Glomerular visceral epithelial cell (primary cell): ENCODE results near the gene MIDN.

Experiments
- DNase-seq: peaks from one replicate; pipeline ENCODE4 v3.0.0-alpha.2; 2016; ENCODE audit errors: extremely low spot score

MIDN gene

GRCh38 chr19:1258163-1258492 lies 9.7 kb downstream of the MIDN start:
- DNase-seq = no peak

GRCh38 chr19:1258707-1259205 lies 10.4 kb downstream of the MIDN start:
- no peak for DNase-seq

- peak; percentile 68 for DNase-seq
These were observed 11.0 kb downstream of the MIDN start for GRCh38 chr19:1259206-1259875.

- DNase-seq = no peak
These were observed 11.7 kb downstream of the MIDN start for GRCh38 chr19:1259876-1260748.

GRCh38 chr19:1260749-1261537 lies 12.6 kb downstream of the MIDN start:
- DNase-seq = peak; percentile 98

- DNase-seq = no peak
These were observed 13.1 kb downstream of the MIDN start for GRCh38 chr19:1261538-1261797.

- DNase-seq = peak; percentile 87
These were observed 13.6 kb downstream of the MIDN start for GRCh38 chr19:1261798-1262622.

- peak; percentile 73 for DNase-seq
These were observed 14.3 kb downstream of the MIDN start for GRCh38 chr19:1262623-1263123.

- DNase-seq = peak; percentile 78
These were observed 14.8 kb downstream of the MIDN start for GRCh38 chr19:1263188-1263587.

GRCh38 chr19:1264801-1265614 lies 16.6 kb downstream of the MIDN start:
- peak; percentile 95 for DNase-seq

GRCh38 chr19:1265615-1266128 lies 17.3 kb downstream of the MIDN start:
- DNase-seq = peak; percentile 90

- DNase-seq = peak; percentile 91
These were observed 17.9 kb downstream of the MIDN start for GRCh38 chr19:1266129-1266915.

GRCh38 chr19:1266916-1267476 lies 18.6 kb downstream of the MIDN start:
- peak; percentile 60 for DNase-seq

GRCh38 chr19:1267477-1268225 lies 19.3 kb downstream of the MIDN start:
- DNase-seq = no peak

- no peak for DNase-seq
These were observed 20.1 kb downstream of the MIDN start for GRCh38 chr19:1268226-1269064.

- DNase-seq = peak; percentile 100
These were observed 20.7 kb downstream of the MIDN start, which contains the start of gene CIRBP for GRCh38 chr19:1269065-1269477. CIRBP (plus strand) TSS chr19:1269332; CDS start chr19:1270934, 1,602 bp downstream.

GRCh38 chr19:1269478-1270212 lies 21.3 kb downstream of the MIDN start:
- peak; percentile 87 for DNase-seq
